ENCODE data around the gene UHRF1.
"Not testable (repeated sequence)": the region's sequence is repeated elsewhere in the genome, so short reads cannot be mapped to it uniquely, and the experiment has no call there.

Gene UHRF1

GRCh38 chr19:4932711-4933110 lies 23.4 kb downstream of the UHRF1 start:
- in situ Hi-C loops (cut with HindIII; ENCODE audit: low sequenced_read_pairs), result loop anchor here (5.0 kb wide), 2 partner anchors 55 to 75 kb away; no protein-coding TSS in a partner anchor

GRCh38 chr19:4933528-4933927 lies 24.2 kb downstream of the UHRF1 start:
- in situ Hi-C loops (cut with HindIII; ENCODE audit: low sequenced_read_pairs), result loop anchor here (5.0 kb wide), 2 partner anchors 54 to 76 kb away; no protein-coding TSS in a partner anchor

GRCh38 chr19:4935444-4935843 lies 26.1 kb downstream of the UHRF1 start:
- in situ Hi-C loops (cut with HindIII; ENCODE audit: low sequenced_read_pairs), result no loop called here

- in situ Hi-C loops (cut with HindIII; ENCODE audit: low sequenced_read_pairs), result no loop called here
These were observed 27.8 kb downstream of the UHRF1 start for GRCh38 chr19:4937060-4937459.

GRCh38 chr19:4938461-4938860 lies 29.2 kb downstream of the UHRF1 start:
- in situ Hi-C loops (cut with HindIII; ENCODE audit: low sequenced_read_pairs), result not testable (repeated sequence)

- in situ Hi-C loops (cut with HindIII; ENCODE audit: low sequenced_read_pairs), result no loop called here
These were observed 30.2 kb downstream of the UHRF1 start for GRCh38 chr19:4939466-4939865.

GRCh38 chr19:4941638-4942169 lies 32.4 kb downstream of the UHRF1 start:
- in situ Hi-C loops (cut with HindIII; ENCODE audit: low sequenced_read_pairs), result not testable (repeated sequence)

- in situ Hi-C loops (cut with HindIII; ENCODE audit: low sequenced_read_pairs), result not testable (repeated sequence)
These were observed 41.3 kb downstream of the UHRF1 start for GRCh38 chr19:4950650-4951049.

GRCh38 chr19:4951656-4952055 lies 42.4 kb downstream of the UHRF1 start:
- in situ Hi-C loops (cut with HindIII; ENCODE audit: low sequenced_read_pairs), result no loop called here

GRCh38 chr19:4952945-4953344 lies 43.6 kb downstream of the UHRF1 start:
- in situ Hi-C loops (cut with HindIII; ENCODE audit: low sequenced_read_pairs), result no loop called here

GRCh38 chr19:4954320-4955149 lies 45.2 kb downstream of the UHRF1 start:
- in situ Hi-C loops (cut with HindIII; ENCODE audit: low sequenced_read_pairs), result not testable (repeated sequence)

- in situ Hi-C loops (cut with HindIII; ENCODE audit: low sequenced_read_pairs), result no loop called here
These were observed 46.0 kb downstream of the UHRF1 start for GRCh38 chr19:4955274-4955673.

GRCh38 chr19:4957981-4958380 lies 48.7 kb downstream of the UHRF1 start:
- in situ Hi-C loops (cut with HindIII; ENCODE audit: low sequenced_read_pairs), result no loop called here

GRCh38 chr19:4962085-4962619 lies 52.9 kb downstream of the UHRF1 start:
- in situ Hi-C loops (cut with HindIII; ENCODE audit: low sequenced_read_pairs), result no loop called here

- in situ Hi-C loops (cut with HindIII; ENCODE audit: low sequenced_read_pairs), result no loop called here
These were observed 55.8 kb downstream of the UHRF1 start for GRCh38 chr19:4965061-4965460.

GRCh38 chr19:4966591-4966990 lies 57.3 kb downstream of the UHRF1 start:
- in situ Hi-C loops (cut with HindIII; ENCODE audit: low sequenced_read_pairs), result no loop called here

GRCh38 chr19:4967738-4968461 lies 58.6 kb downstream of the UHRF1 start:
- in situ Hi-C loops (cut with HindIII; ENCODE audit: low sequenced_read_pairs), result no loop called here

- in situ Hi-C loops (cut with HindIII; ENCODE audit: low sequenced_read_pairs), result no loop called here
These were observed 59.4 kb downstream of the UHRF1 start, which contains the start of gene KDM4B for GRCh38 chr19:4968462-4969291. KDM4B (plus strand) TSS chr19:4969113; CDS start chr19:5032891, 63,778 bp downstream.

GRCh38 chr19:4969292-4969771 lies 60.0 kb downstream of the UHRF1 start:
- in situ Hi-C loops (cut with HindIII; ENCODE audit: low sequenced_read_pairs), result no loop called here

- in situ Hi-C loops (cut with HindIII; ENCODE audit: low sequenced_read_pairs), result no loop called here
These were observed 60.7 kb downstream of the UHRF1 start for GRCh38 chr19:4969772-4970531.

Measured in endothelial cell of hepatic sinusoid (primary cell).